Activated naive CD8-positive, alpha-beta T cell (primary cell): ENCODE measurements around the gene CHMP3.
A peak's percentile ranks its signal among the peaks of the same experiment; 100 is the strongest.
"Not testable (repeated sequence)": the region's sequence is repeated elsewhere in the genome, so short reads cannot be mapped to it uniquely, and the experiment has no call there.

Source experiments
- H3K27ac Mint-ChIP-seq: one replicate; pipeline ENCODE4 v1.8.0; 2021; ENCODE audit warnings: mixed read lengths
- H3K27me3 Mint-ChIP-seq: one replicate; pipeline ENCODE4 v1.8.0; 2021; ENCODE audit warnings: mixed read lengths
- H3K36me3 Mint-ChIP-seq: one replicate; pipeline ENCODE4 v1.8.0; 2021; ENCODE audit warnings: mixed read lengths
- H3K4me1 Mint-ChIP-seq: one replicate; pipeline ENCODE4 v1.8.0; 2021; ENCODE audit warnings: low read depth, mixed read lengths
- H3K4me3 Mint-ChIP-seq: one replicate; pipeline ENCODE4 v1.8.0; 2021; ENCODE audit warnings: mild to moderate bottlenecking, mixed read lengths
- H3K9me3 Mint-ChIP-seq: one replicate; pipeline ENCODE4 v1.8.0; 2021; ENCODE audit warnings: low read depth, mixed read lengths

The CHMP3 gene

DNA sequence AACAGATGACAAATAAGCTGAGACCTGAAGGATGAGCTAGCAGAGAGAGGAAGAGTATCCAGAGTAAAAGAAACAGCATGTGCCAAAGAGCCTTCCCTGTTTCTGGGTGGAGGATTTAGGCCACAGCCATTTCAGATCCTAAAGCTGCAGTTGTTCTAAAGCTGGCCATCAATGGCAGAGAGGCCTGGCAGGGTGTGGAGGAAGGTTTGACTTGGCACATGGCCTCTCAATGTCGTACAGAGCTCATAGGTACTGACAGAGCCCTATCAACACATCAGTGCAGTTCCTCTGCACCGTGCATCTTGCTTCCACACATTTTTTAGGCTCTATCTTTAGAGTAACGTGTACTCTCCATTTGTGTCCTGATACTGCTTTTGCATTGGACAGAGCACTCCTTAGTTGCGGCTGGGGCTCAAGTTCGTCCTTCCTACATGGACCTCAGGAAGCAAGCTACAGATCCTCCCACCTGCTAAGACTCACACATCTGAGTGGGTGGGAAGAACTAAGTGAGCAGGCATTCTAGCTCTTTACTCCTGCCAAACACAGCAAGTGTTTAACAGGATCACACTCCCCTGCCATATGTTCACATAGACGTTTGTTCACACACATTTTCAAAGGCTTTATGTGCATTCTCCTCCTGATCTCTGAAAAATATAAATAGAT is 3.0 kb upstream of the CHMP3 start:
- H3K36me3 Mint-ChIP-seq: peaks cover 9% of the 10 kb centered on the region
- no peak overlapping the region for H3K27ac Mint-ChIP-seq
- H3K4me3 Mint-ChIP-seq: no peak overlapping the region
- peaks cover 21% of the 10 kb centered on the region for H3K4me1 Mint-ChIP-seq
- no peaks in the 10 kb centered on the region for H3K9me3 Mint-ChIP-seq
- H3K27me3 Mint-ChIP-seq: no peaks in the 10 kb centered on the region

DNA sequence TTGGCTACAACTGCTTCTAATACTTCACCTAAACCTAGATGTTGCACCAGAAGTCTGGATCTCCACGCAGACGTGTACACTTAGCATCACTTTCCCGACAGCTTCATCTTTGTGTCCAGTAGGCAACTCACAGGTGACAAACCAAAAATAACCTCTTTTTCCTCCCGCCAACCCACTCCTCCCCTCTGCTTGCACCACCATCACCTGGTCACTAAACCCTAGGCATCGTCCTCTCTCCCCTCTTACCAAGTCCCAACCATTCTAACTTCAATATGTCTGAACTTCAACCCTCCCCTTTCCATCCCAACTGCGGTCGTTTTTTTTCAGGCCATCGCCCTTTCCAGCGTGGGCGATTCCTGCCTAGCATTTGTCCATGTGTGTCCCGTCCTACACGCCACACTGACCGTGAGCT is 413 bp upstream of the CHMP3 start:
- no peaks in the 10 kb centered on the region for H3K9me3 Mint-ChIP-seq
- peak overlapping the region; percentile 97 for H3K27ac Mint-ChIP-seq
- H3K4me3 Mint-ChIP-seq: peak overlapping the region; percentile 92
- H3K36me3 Mint-ChIP-seq: peaks cover 11% of the 10 kb centered on the region
- peaks cover 31% of the 10 kb centered on the region for H3K4me1 Mint-ChIP-seq
- H3K27me3 Mint-ChIP-seq: no peaks in the 10 kb centered on the region

DNA sequence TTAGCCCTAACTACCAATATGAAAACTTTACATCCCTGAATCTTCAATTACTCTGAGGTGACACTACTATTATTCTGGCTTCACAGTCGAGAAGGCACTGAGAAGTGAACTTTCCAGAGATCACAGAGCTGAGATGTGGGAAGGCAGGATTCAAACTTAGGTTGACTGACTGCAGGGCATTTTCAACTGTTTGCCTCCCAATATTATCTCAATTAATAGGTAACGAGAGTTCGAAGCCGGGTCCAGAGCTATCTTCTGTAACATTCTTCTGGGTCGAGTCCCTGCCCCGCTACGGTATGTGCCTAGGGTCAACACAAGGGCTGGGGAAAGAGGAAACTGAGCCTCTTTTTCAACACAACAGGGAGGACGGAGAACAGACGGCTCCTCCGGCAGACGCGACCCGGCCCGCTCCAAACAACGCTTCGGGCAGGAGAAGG is 740 bp downstream of the CHMP3 start:
- Mint-ChIP-seq H3K27ac (peak overlapping the region; percentile 97), H3K27me3 (no peaks in the 10 kb centered on the region), H3K36me3 (peaks cover 11% of the 10 kb centered on the region), H3K4me1 (peaks cover 31% of the 10 kb centered on the region), H3K4me3 (peak overlapping the region; percentile 92), H3K9me3 (no peaks in the 10 kb centered on the region)

DNA sequence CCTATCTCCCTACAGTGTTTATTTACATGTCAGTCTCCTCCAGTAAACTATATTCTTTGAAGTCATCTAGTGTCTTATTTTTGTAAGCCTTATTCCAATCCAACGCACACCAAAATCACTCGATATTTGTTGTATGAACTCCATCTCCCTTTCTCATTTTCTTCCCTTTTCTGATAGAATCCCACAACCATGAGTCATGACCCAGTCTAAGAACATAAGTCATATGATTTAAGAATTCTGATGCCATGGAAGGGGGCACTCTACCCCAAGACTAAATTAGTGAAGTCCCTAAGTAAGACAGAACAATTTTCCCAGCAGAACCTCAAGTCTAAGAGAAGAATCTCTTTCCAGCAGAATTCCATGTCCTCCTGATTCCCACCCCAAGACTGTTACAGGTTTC is 5.4 kb downstream of the CHMP3 start:
- H3K9me3 Mint-ChIP-seq: no peaks in the 10 kb centered on the region
- peaks cover 44% of the 10 kb centered on the region for H3K4me1 Mint-ChIP-seq
- H3K27ac Mint-ChIP-seq: no peak overlapping the region
- peaks cover 8% of the 10 kb centered on the region for H3K36me3 Mint-ChIP-seq
- H3K27me3 Mint-ChIP-seq: no peaks in the 10 kb centered on the region
- no peak overlapping the region for H3K4me3 Mint-ChIP-seq

- H3K27ac Mint-ChIP-seq: no peak overlapping the region
- H3K9me3 Mint-ChIP-seq: no peaks in the 10 kb centered on the region
Measured at GRCh38 chr2:86556508-86556907, 6.7 kb downstream of the CHMP3 start.

GRCh38 chr2:86552889-86553288 is 10.4 kb downstream of the CHMP3 start:
- Mint-ChIP-seq H3K9me3 (no peaks in the 10 kb centered on the region), H3K36me3 (peaks cover under 1% of the 10 kb centered on the region), H3K4me1 (peaks cover 38% of the 10 kb centered on the region), H3K4me3 (peak overlapping the region; percentile 82), H3K27me3 (no peaks in the 10 kb centered on the region), H3K27ac (peak overlapping the region; percentile 93)

More at GRCh38 chr2:86556508-86556907, 6.7 kb downstream of the CHMP3 start:
- H3K4me3 Mint-ChIP-seq: no peak overlapping the region
- H3K27me3 Mint-ChIP-seq: no peaks in the 10 kb centered on the region
- H3K4me1 Mint-ChIP-seq: peaks cover 47% of the 10 kb centered on the region
- H3K36me3 Mint-ChIP-seq: peaks cover 5% of the 10 kb centered on the region

DNA sequence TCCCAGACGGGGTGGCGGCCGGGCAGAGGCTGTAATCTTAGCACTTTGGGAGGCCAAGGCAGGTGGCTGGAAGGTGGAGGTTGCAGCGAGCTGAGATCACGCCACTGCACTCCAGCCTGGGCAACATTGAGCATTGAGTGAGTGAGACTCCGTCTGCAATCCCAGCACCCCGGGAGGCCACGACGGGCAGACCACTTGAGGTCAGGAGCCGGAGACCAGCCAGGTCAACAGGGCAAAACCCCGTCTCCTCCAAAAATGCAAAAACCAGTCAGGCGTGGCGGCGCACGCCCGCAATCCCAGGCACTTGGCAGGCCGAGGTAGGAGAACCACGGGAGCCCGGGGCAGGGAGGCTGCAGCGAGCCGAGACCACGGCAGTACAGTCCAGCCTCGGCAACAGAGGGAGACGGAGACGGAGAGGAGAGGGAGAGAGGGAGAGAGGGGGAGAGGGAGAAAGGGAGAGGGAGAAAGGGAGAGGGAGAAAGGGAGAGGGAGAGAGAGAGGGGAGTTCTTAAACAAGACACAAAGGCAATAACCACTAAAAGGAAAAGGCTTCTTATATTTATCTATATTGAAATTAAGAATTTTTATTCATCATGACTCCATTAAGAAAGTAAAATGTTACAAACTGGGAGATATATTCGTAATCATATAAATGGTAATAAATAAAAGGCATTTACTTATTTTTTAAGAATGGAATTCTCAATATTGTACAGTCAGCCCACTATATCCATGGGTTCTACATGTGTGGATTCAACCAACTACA is 13.1 kb downstream of the CHMP3 start:
- not testable (repeated sequence) for H3K27me3 Mint-ChIP-seq, H3K4me3 Mint-ChIP-seq, H3K9me3 Mint-ChIP-seq, H3K27ac Mint-ChIP-seq
- H3K36me3 Mint-ChIP-seq: peaks cover 11% of the 10 kb centered on the region
- peaks cover 38% of the 10 kb centered on the region for H3K4me1 Mint-ChIP-seq

- not testable (repeated sequence) for H3K27me3 Mint-ChIP-seq, H3K9me3 Mint-ChIP-seq, H3K27ac Mint-ChIP-seq, H3K4me3 Mint-ChIP-seq
- Mint-ChIP-seq H3K36me3 (peaks cover 11% of the 10 kb centered on the region), H3K4me1 (peaks cover 34% of the 10 kb centered on the region)
Measured at GRCh38 chr2:86549440-86549839, 13.8 kb downstream of the CHMP3 start.

DNA sequence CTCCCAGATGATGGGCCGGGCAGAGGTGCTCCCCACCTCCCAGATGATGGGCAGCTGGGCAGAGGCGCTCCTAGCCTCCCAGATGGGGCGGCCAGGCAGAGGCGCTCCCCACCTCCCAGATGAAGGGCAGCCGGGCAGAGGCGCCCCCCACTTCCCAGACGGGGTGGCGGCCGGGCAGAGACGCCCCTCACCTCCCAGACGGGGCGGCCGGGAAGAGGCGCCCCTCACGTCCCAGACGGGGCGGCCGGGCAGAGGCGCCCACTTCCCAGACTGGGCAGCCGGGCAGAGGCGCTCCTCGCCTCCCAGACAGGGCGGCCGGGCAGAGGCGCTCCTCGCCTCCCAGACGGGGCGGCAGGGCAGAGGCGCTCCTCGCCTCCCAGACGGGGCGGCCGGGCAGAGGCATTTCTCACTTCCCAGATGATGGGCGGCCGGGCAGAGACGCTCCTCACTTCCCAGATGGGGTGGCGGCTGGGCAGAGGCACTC is 14.3 kb downstream of the CHMP3 start:
- H3K27ac Mint-ChIP-seq, H3K27me3 Mint-ChIP-seq, H3K4me3 Mint-ChIP-seq, H3K9me3 Mint-ChIP-seq: not testable (repeated sequence)
- Mint-ChIP-seq H3K36me3 (peaks cover 11% of the 10 kb centered on the region), H3K4me1 (peaks cover 31% of the 10 kb centered on the region)

DNA sequence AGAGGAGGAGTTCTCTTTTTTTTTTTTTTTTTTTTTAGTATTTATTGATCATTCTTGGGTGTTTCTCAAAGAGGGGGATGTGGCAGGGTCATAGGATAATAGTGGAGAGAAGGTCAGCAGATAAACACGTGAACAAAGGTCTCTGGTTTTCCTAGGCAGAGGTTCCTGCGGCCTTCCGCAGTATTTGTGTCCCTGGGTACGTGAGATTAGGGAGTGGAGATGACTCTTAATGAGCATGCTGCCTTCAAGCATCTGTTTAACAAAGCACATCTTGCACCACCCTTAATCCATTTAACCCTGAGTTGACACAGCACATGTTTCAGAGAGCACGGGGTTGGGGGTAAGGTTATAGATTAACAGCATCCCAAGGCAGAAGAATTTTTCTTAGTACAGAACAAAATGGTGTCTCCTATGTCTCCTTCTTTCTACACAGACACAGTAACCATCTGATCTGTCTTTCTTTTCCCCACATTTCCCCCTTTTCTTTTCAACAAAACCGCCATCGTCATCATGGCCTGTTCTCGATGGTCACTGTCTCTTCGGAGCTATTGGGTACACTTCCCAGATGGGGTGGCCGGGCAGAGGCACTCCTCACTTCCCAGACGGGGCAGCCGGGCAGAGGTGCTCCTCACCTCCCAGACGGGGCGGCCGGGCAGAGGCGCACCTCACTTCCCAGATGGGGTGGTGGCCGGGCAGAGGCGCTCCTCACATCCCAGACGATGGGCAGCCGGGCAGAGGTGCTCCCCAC is 14.9 kb downstream of the CHMP3 start:
- H3K27ac Mint-ChIP-seq, H3K4me3 Mint-ChIP-seq, H3K9me3 Mint-ChIP-seq, H3K27me3 Mint-ChIP-seq: not testable (repeated sequence)
- Mint-ChIP-seq H3K36me3 (peaks cover 11% of the 10 kb centered on the region), H3K4me1 (peaks cover 29% of the 10 kb centered on the region)

DNA sequence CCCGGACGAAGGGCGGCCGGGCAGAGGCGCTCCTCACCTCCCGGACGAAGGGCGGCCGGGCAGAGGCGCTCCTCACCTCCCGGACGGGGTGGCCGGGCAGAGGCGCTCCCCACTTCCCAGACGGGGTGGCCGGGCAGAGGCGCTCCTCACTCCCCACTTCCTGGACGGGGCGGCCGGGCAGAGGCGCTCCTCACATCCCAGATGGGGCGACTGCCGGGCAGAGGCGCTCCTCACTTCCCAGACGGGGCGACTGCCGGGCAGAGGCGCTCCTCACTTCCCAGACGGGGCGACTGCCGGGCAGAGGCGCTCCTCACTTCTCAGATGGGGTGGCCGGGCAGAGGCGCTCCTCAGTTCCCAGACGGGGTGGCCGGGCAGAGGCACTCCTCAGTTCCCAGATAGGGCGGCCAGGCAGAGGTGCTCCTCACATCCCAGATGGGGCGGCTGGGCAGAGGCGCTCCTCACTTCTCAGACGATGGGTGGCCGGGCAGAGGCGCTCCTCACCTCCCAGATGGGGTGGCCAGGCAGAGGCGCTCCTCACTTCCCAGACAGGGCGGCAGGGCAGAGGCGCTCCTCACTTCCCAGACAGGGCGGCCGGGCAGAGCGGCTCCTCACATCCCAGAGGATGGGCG is 17.8 kb downstream of the CHMP3 start:
- H3K27me3 Mint-ChIP-seq: not testable (repeated sequence)
- Mint-ChIP-seq H3K4me1 (peaks cover 14% of the 10 kb centered on the region), H3K36me3 (peaks cover 16% of the 10 kb centered on the region)

GRCh38 chr2:86544278-86545099 is 18.8 kb downstream of the CHMP3 start:
- not testable (repeated sequence) for H3K9me3 Mint-ChIP-seq, H3K27ac Mint-ChIP-seq, H3K27me3 Mint-ChIP-seq, H3K4me3 Mint-ChIP-seq
- Mint-ChIP-seq H3K36me3 (peaks cover 18% of the 10 kb centered on the region), H3K4me1 (peaks cover 14% of the 10 kb centered on the region)

More for the DNA sequence above, 17.8 kb downstream of the CHMP3 start:
- H3K27ac Mint-ChIP-seq, H3K9me3 Mint-ChIP-seq, H3K4me3 Mint-ChIP-seq: not testable (repeated sequence)

DNA sequence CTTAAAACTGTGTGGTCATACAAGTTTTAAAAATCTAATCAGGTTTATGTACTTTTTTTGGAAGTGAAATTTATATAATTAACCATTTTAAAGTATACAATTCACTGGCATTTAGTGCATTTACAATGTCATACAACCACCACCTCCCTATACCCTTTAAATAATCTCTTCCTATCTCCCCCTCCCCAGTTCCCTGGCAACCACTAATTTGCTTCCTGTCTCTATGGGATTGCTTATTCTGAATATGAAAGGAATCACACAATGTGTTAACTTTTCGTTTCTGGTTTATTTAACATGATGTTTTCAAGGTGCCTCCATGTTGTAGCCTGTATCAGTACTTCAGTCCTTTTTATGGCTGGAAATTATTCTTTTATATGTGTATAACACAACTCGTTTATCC is 19.4 kb downstream of the CHMP3 start:
- Mint-ChIP-seq H3K4me1 (peaks cover 14% of the 10 kb centered on the region), H3K9me3 (peaks cover 3% of the 10 kb centered on the region), H3K36me3 (peaks cover 18% of the 10 kb centered on the region), H3K27ac (no peak overlapping the region), H3K4me3 (no peak overlapping the region), H3K27me3 (no peaks in the 10 kb centered on the region)

GRCh38 chr2:86543335-86543734 is 19.9 kb downstream of the CHMP3 start:
- Mint-ChIP-seq H3K4me3 (no peak overlapping the region), H3K9me3 (peaks cover 3% of the 10 kb centered on the region), H3K27me3 (no peaks in the 10 kb centered on the region), H3K27ac (no peak overlapping the region), H3K4me1 (peaks cover 14% of the 10 kb centered on the region), H3K36me3 (peaks cover 18% of the 10 kb centered on the region)
